SH-SY5Y (cell line): Measurements from ENCODE around the gene ZNF428.

Experiments used
- GATA2 ChIP-seq: IDR thresholded peaks from 2 replicates; pipeline ENCODE4 v1.6.1; 2011; ENCODE audit warnings: mild to moderate bottlenecking, low read depth, low read length
- GATA3 ChIP-seq: IDR thresholded peaks from 2 replicates; pipeline ENCODE4 v1.6.1; 2011; ENCODE audit warnings: low read depth, mild to moderate bottlenecking, low read length, moderate library complexity

GRCh38 chr19:43634068-43634467 lies 14.6 kb upstream of the ZNF428 start:
- no peak for TF ChIP-seq GATA2
- TF ChIP-seq GATA3 = no peak
